Activated T-helper 1 cell treated with anti-CD3 and anti-CD28 coated beads, Interleukin-12 subunit alpha, Interleukin-12 subunit beta, Interleukin-2, Interleukin-4 antibody, amounts not matched to agents 30 ng/mL and 10 ng/mL and 1 ng/mL, durations not matched to agents 14 hours and 24 hours and 36 hours (primary cell): ENCODE measurements around the gene OR10A5. TPM values are rescaled to one million over a fixed set of nuclear protein-coding genes. Genes with fewer than 3 reads are reported as not detected.
"Not testable (repeated sequence)": the region's sequence is repeated elsewhere in the genome, so short reads cannot be mapped to it uniquely, and the experiment has no call there.

ENCODE experiments used
- DNase-seq: peaks from one replicate; pipeline ENCODE4 v3.0.0; 2021; ENCODE audit warnings: low spot score
- H3K27ac Mint-ChIP-seq: one replicate; pipeline ENCODE4 v1.8.0; 2021; ENCODE audit warnings: mild to moderate bottlenecking, mixed read lengths
- H3K27me3 Mint-ChIP-seq: one replicate; pipeline ENCODE4 v1.8.0; 2022; ENCODE audit warnings: mild to moderate bottlenecking, moderate library complexity, mixed read lengths; ENCODE audit not compliant: insufficient read depth
- H3K36me3 Mint-ChIP-seq: one replicate; pipeline ENCODE4 v1.8.0; 2021; ENCODE audit warnings: low read depth, mixed read lengths
- H3K4me1 Mint-ChIP-seq: one replicate; pipeline ENCODE4 v1.8.0; 2021; ENCODE audit warnings: low read depth, mixed read lengths
- H3K4me3 Mint-ChIP-seq: one replicate; pipeline ENCODE4 v1.8.0; 2021; ENCODE audit warnings: mild to moderate bottlenecking, moderate library complexity, mixed read lengths
- H3K9me3 Mint-ChIP-seq: one replicate; pipeline ENCODE4 v1.8.0; 2021; ENCODE audit warnings: mixed read lengths
- intact Hi-C: fragments of 100-400 bp; cut with micrococcal nuclease; formaldehyde crosslinking; loops from one replicate; pipeline ENCODE4 v1.15.1; 2024
- total RNA-seq: library from RNA; stranded (reverse); gene quantifications from 2 replicates; pipeline ENCODE4 v1.2.3, GENCODE V29; 2022

Gene OR10A5
- total RNA-seq: not detected in 2 replicates

- no peaks in the 10 kb centered on the region for H3K36me3 Mint-ChIP-seq
- peaks cover 2% of the 10 kb centered on the region for H3K27me3 Mint-ChIP-seq
- intact Hi-C loops: no loop called here
- H3K27ac Mint-ChIP-seq: no peak within 1 kb of the TSS
- no peaks in the 10 kb centered on the region for H3K4me1 Mint-ChIP-seq
- no peak for DNase-seq
- no peak within 1 kb of the TSS for H3K4me3 Mint-ChIP-seq
- H3K9me3 Mint-ChIP-seq: peaks cover 3% of the 10 kb centered on the region
Observed at GRCh38 chr11:6845383-6845782, at the start of gene OR10A5. Gene OR10A5 (plus strand): TSS chr11:6845683. CDS start chr11:6845683, 0 bp downstream.

GRCh38 chr11:6799402-6799801, 46.1 kb upstream of the OR10A5 start, which contains the start of gene OR6A2:
Gene OR6A2 (minus strand): TSS chr11:6799689. CDS start chr11:6795708, 3,981 bp downstream.
- Mint-ChIP-seq H3K36me3 (no peaks in the 10 kb centered on the region), H3K4me1 (no peaks in the 10 kb centered on the region), H3K9me3 (no peaks in the 10 kb centered on the region), H3K4me3 (no peak within 1 kb of the TSS), H3K27me3 (no peaks in the 10 kb centered on the region), H3K27ac (no peak within 1 kb of the TSS)
- intact Hi-C loops: no loop called here
- DNase-seq: no peak

- H3K4me3 Mint-ChIP-seq, H3K9me3 Mint-ChIP-seq, intact Hi-C loops, DNase-seq, H3K36me3 Mint-ChIP-seq, H3K4me1 Mint-ChIP-seq, H3K27ac Mint-ChIP-seq, H3K27me3 Mint-ChIP-seq: not testable (repeated sequence)
Observed at GRCh38 chr11:6801075-6801474, 44.4 kb upstream of the OR10A5 start.

GRCh38 chr11:6812390-6813005, 33.0 kb upstream of the OR10A5 start:
- peak; percentile 15 for DNase-seq
- Mint-ChIP-seq H3K36me3 (no peaks in the 10 kb centered on the region), H3K27ac (no peak overlapping the region), H3K27me3 (peaks cover 19% of the 10 kb centered on the region), H3K4me1 (no peaks in the 10 kb centered on the region), H3K9me3 (no peaks in the 10 kb centered on the region), H3K4me3 (no peak overlapping the region)
- intact Hi-C loops: loop anchor here (5.0 to 10.0 kb wide), 3 partner anchors 462 to 880 kb away; no protein-coding TSS in a partner anchor

DNA sequence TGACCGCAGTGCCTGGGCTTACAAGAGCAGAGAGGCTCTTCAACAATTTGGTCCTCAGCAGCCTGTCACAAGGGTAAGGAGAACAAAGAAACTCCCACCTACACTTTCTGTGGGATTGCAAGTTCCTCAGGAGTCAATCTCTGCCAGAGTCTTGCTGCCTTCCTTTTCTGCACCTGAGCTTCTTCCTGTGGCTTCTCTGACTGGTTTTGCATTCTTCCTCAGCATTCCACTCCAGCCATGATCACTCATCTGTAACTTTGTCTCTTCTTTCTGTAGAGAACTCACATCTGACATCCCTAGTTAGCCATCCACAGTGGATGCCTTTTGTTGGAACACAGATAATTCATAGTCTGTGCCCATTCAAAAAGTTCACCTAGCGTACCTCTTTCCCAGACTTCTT, 31.8 kb upstream of the OR10A5 start:
- no peak overlapping the region for H3K4me3 Mint-ChIP-seq

DNA sequence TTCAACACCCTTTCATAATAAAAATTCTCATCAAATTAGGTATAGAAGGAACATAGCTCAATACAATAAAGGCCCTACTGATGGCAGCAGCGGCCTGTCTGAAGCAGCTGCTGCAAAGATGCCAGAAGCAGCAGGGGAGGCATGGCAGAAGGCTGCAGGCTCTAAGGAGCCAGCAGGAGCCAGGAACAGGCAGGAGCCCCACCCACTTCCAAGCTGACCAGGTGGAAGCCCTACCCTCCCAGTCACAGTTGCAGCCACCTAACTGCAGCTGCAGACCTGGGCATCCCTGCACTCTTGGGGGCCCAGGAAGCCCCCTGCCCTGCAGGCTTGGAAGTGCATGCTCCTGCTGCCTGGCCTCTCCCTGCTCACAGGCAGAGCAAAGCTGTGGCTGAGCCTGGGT, 27.8 kb upstream of the OR10A5 start:
- H3K4me3 Mint-ChIP-seq: no peak overlapping the region
- H3K27me3 Mint-ChIP-seq: peaks cover 7% of the 10 kb centered on the region
- no peaks in the 10 kb centered on the region for H3K36me3 Mint-ChIP-seq
- no peaks in the 10 kb centered on the region for H3K4me1 Mint-ChIP-seq
- H3K9me3 Mint-ChIP-seq: no peaks in the 10 kb centered on the region
- DNase-seq: no peak
- intact Hi-C loops: loop anchor here (10.0 kb wide), 1 partner anchor 457 kb away; no protein-coding TSS in a partner anchor
- H3K27ac Mint-ChIP-seq: no peak overlapping the region

More for the DNA sequence above, 31.8 kb upstream of the OR10A5 start:
- Mint-ChIP-seq H3K27me3 (peaks cover 13% of the 10 kb centered on the region), H3K36me3 (no peaks in the 10 kb centered on the region), H3K4me1 (no peaks in the 10 kb centered on the region), H3K27ac (no peak overlapping the region), H3K9me3 (no peaks in the 10 kb centered on the region)
- intact Hi-C loops: loop anchor here (5.0 to 10.0 kb wide), 3 partner anchors 461 to 879 kb away; no protein-coding TSS in a partner anchor
- DNase-seq: no peak

DNA sequence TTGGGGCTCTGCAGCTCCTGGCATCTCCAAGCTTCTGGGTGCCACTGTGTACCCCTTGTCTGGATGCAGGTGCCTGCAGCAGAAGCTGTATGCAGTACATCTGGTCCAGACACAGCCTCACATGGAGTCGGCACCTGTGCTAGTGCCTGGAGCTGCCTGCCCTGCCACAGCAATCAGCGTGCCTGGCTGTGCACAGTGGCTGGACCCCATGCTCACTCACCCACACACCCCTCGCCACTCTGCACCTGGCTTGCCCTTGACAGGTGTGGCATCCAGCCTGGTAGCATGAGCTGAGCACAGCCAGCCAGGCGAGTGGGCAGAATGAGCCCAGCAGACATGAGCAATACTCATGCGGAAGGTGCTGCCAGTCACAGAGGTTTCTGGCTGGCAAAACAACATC, 26.5 kb upstream of the OR10A5 start:
- H3K4me3 Mint-ChIP-seq: no peak overlapping the region

DNA sequence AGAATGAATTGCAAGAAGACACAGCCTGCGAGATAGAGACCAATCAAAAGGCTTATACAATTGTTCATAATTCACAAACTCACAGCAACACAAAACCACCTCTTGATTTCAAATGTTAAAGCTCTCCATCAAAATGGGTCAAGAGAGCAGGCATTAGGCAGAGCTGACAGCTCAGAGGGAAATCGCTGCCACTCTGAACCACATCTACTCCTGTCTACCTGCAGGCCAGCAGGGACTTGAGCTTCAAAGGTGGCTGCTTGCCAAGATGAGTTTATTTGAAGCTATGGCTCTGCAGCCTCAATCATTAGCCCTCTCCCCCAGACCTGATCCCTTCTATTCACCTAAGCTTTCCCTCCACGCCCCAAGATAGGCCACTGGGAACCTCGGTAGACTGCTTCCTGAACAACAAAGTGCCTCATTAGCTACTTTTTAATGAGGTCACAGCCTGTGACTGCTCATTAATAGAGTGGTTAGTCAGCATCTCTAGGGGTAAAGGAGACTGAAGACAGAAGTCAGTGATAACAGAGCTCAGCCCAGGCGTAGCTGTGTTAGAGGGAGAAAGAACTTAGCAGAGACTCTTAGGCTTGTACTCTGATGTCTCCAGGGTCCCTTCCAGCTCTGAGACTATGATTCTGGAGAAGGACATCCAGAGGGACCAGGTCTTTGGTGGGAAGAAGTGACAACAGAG, 21.2 kb upstream of the OR10A5 start:
- Mint-ChIP-seq H3K36me3 (no peaks in the 10 kb centered on the region), H3K4me3 (no peak overlapping the region), H3K9me3 (no peaks in the 10 kb centered on the region), H3K27me3 (peaks cover 12% of the 10 kb centered on the region), H3K27ac (no peak overlapping the region), H3K4me1 (no peaks in the 10 kb centered on the region)
- intact Hi-C loops: no loop called here
- DNase-seq: no peak

More for the DNA sequence above, 26.5 kb upstream of the OR10A5 start:
- no peak overlapping the region for H3K27ac Mint-ChIP-seq
- intact Hi-C loops: loop anchor here (10.0 kb wide), 1 partner anchor 456 kb away; no protein-coding TSS in a partner anchor
- no peaks in the 10 kb centered on the region for H3K36me3 Mint-ChIP-seq
- peaks cover 8% of the 10 kb centered on the region for H3K27me3 Mint-ChIP-seq
- H3K4me1 Mint-ChIP-seq: no peaks in the 10 kb centered on the region
- no peak for DNase-seq
- H3K9me3 Mint-ChIP-seq: no peaks in the 10 kb centered on the region

GRCh38 chr11:6825231-6825744, 20.2 kb upstream of the OR10A5 start:
- Mint-ChIP-seq H3K27ac (no peak overlapping the region), H3K4me3 (no peak overlapping the region), H3K27me3 (peaks cover 10% of the 10 kb centered on the region), H3K9me3 (no peaks in the 10 kb centered on the region), H3K36me3 (no peaks in the 10 kb centered on the region), H3K4me1 (no peaks in the 10 kb centered on the region)
- intact Hi-C loops: no loop called here
- no peak for DNase-seq

DNA sequence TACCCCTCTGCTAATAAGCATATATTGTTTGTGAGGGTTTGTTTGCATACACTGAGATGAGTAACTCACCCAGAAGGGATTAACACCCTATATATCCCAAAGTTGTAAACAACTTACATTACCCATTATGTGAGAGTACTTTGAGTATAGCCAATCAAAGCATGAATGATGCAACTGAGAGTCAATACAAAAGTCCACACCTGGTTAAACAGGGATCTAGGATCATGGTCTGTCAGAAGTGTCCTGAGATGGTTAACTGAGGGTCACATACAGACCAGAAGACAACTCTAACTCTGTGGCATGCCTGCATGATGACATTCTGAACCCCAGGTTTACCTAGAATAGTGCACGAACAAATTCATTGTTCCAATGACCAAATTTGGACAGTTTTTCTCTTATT, 17.4 kb upstream of the OR10A5 start:
- Mint-ChIP-seq H3K27me3 (peaks cover 5% of the 10 kb centered on the region), H3K9me3 (no peaks in the 10 kb centered on the region), H3K36me3 (no peaks in the 10 kb centered on the region), H3K4me1 (no peaks in the 10 kb centered on the region), H3K4me3 (no peak overlapping the region), H3K27ac (no peak overlapping the region)
- intact Hi-C loops: no loop called here
- DNase-seq: no peak

DNA sequence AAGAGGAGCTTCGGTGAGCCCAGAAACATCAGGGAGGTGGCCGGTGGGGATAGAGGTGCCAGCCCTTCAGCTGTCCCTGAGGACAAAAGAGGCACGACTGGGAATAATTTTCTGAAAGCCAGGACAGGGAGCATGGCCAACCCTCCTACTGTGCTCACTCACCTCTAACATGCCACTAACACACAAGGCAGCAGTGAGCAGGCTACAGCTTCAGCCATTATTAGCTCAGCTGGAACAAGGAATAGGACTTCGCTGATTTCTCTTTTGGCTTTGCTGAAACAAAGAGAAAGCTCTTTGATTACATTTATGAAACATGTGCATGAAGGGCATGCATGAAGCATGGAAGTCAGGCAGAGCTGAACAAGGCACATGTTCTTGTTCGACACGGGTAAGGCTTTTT, 12.1 kb upstream of the OR10A5 start:
- Mint-ChIP-seq H3K4me1 (no peaks in the 10 kb centered on the region), H3K9me3 (no peaks in the 10 kb centered on the region), H3K4me3 (no peak overlapping the region), H3K27ac (no peak overlapping the region), H3K36me3 (no peaks in the 10 kb centered on the region), H3K27me3 (peaks cover 8% of the 10 kb centered on the region)
- intact Hi-C loops: no loop called here
- DNase-seq: no peak

- H3K9me3 Mint-ChIP-seq: no peaks in the 10 kb centered on the region
- no peak for DNase-seq
- intact Hi-C loops: no loop called here
Observed at GRCh38 chr11:6834021-6834420, 11.5 kb upstream of the OR10A5 start.

DNA sequence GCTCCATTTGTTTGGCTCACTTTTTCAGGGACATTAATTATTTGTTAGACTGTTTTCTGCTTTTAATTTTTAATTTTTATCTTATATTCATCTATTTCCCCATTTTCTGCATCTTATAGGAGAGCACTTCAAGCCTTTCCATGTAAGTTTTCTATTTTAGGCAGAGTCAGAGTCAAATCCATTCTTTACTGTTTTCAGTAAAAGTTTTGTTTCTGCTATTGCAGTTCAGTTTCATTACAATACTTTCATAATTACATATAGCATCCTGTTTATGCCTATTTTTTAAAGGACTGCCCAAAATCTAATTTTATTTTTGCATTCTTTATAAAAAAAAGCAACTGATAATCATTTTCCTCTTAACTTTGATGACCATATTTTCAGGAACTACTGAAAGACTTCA, 3.8 kb upstream of the OR10A5 start:
- intact Hi-C loops: no loop called here
- no peak for DNase-seq
- Mint-ChIP-seq H3K4me3 (no peak overlapping the region), H3K36me3 (no peaks in the 10 kb centered on the region), H3K4me1 (no peaks in the 10 kb centered on the region), H3K9me3 (no peaks in the 10 kb centered on the region), H3K27me3 (peaks cover 7% of the 10 kb centered on the region), H3K27ac (no peak overlapping the region)

More at GRCh38 chr11:6834021-6834420, 11.5 kb upstream of the OR10A5 start:
- H3K36me3 Mint-ChIP-seq: no peaks in the 10 kb centered on the region
- H3K27ac Mint-ChIP-seq: no peak overlapping the region
- no peak overlapping the region for H3K4me3 Mint-ChIP-seq
- H3K4me1 Mint-ChIP-seq: no peaks in the 10 kb centered on the region
- H3K27me3 Mint-ChIP-seq: peaks cover 6% of the 10 kb centered on the region
